Renal pelvis (tissue), 4 donors: ENCODE results near the gene RSL1D1. TPM values are rescaled to one million over a fixed set of nuclear protein-coding genes. Genes with fewer than 3 reads are reported as not detected.
"Not testable (repeated sequence)": the region's sequence is repeated elsewhere in the genome, so short reads cannot be mapped to it uniquely, and the experiment has no call there.

ENCODE experiments used
- DNase-seq: peaks from one replicate; pipeline ENCODE4 v3.0.0-alpha.2; 2013
- polyA plus RNA-seq, 3 donors: library from polyadenylated mRNA; unstranded; fragments of 120-200 nt; gene quantifications; one replicate each; pipeline ENCODE4 v1.2.1, GENCODE V29; 2013; ENCODE audit not compliant: insufficient read length in 3 of 3

The RSL1D1 gene
- polyA plus RNA-seq, 3 donors: 197 to 233 (median 207) TPM

GRCh38 chr16:11800382-11800718 is 51.0 kb downstream of the RSL1D1 start:
- no peak for DNase-seq

- DNase-seq: no peak
Observed at GRCh38 chr16:11799509-11800381, 51.6 kb downstream of the RSL1D1 start.

- no peak for DNase-seq
Observed at GRCh38 chr16:11799017-11799381, 52.3 kb downstream of the RSL1D1 start.

GRCh38 chr16:11797957-11798299 is 53.4 kb downstream of the RSL1D1 start:
- no peak for DNase-seq

GRCh38 chr16:11797166-11797956 is 54.0 kb downstream of the RSL1D1 start, which contains the start of gene ZC3H7A:
TSS of gene ZC3H7A (minus strand) at chr16:11797258. CDS start at chr16:11782354, 14,904 bp downstream.
- peak; percentile 97 for DNase-seq

- no peak for DNase-seq
Observed at GRCh38 chr16:11796227-11797165, 54.8 kb downstream of the RSL1D1 start.

- no peak for DNase-seq
Observed at GRCh38 chr16:11795887-11796226, 55.5 kb downstream of the RSL1D1 start.

GRCh38 chr16:11794996-11795886 is 56.1 kb downstream of the RSL1D1 start:
- no peak for DNase-seq

- no peak for DNase-seq
Observed at GRCh38 chr16:11794447-11794846, 56.9 kb downstream of the RSL1D1 start.

- DNase-seq: no peak
Observed at GRCh38 chr16:11793840-11794239, 57.5 kb downstream of the RSL1D1 start.

GRCh38 chr16:11792410-11793241 is 58.7 kb downstream of the RSL1D1 start:
- DNase-seq: no peak

GRCh38 chr16:11791144-11791828 is 60.1 kb downstream of the RSL1D1 start:
- no peak for DNase-seq

- no peak for DNase-seq
Observed at GRCh38 chr16:11788914-11789313, 62.4 kb downstream of the RSL1D1 start.

- not testable (repeated sequence) for DNase-seq
Observed at GRCh38 chr16:11784980-11785599, 66.3 kb downstream of the RSL1D1 start.

- DNase-seq: not testable (repeated sequence)
Observed at GRCh38 chr16:11784381-11784780, 67.0 kb downstream of the RSL1D1 start.

GRCh38 chr16:11784038-11784369 is 67.3 kb downstream of the RSL1D1 start:
- DNase-seq: no peak
